HFF-Myc (cell line): Measurements from ENCODE around the gene MAN1C1.

Experiments
- DNase-seq: peaks from one replicate; pipeline ENCODE4 v3.0.0-alpha.2; 2011; ENCODE audit warnings: low read depth; ENCODE audit errors: extremely low read depth
- H3K4me3 ChIP-seq: replicated peaks from 2 replicates; pipeline ENCODE4 v1.5.1; 2011; ENCODE audit warnings: low read depth, mild to moderate bottlenecking, control low read depth, low read length
- CTCF ChIP-seq: IDR thresholded peaks from 2 replicates; pipeline ENCODE4 v1.5.1; 2012; ENCODE audit warnings: mild to moderate bottlenecking, low read depth, low read length, control low read depth; ENCODE audit errors: missing control alignments

MAN1C1 gene

DNA sequence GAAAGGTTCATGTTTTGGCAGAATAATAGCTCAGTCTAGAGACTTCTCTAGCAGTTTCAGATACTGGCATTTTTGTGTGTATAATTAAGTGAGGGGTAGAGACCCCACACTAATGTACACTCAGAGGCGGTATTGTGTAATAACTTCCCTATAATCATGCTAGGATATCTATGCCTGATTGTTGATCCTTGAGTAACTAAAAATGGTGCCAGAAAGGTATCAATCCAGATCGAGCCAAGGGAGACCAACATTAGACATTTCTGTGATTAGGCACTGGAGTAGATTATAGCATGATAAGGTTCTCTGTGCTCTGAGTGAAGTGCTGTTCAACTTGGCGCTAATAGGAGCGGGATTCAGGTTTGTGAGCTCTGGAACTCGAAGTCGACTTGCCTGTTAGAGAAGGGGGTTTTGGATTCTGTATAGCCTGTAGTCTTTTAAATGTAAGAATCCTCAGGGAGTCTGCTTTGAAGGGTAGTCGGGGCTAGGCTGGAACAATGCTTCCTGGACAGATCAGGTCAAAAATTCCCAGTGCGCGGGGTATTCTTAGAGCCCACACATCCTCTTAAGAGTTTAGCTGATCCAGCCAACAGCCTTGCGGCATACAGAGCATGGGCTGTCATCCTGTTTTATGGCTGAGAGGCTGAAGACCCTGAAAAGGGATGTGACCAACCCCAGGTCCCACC is 24.2 kb downstream of the MAN1C1 start:
- DNase-seq, result no peak
- no peak for TF ChIP-seq CTCF
- H3K4me3 ChIP-seq, result no peak overlapping the region

- no peak for TF ChIP-seq CTCF
- no peak overlapping the region for H3K4me3 ChIP-seq
- DNase-seq, result no peak
Observed at GRCh38 chr1:25641329-25641725, 24.7 kb downstream of the MAN1C1 start.

DNA sequence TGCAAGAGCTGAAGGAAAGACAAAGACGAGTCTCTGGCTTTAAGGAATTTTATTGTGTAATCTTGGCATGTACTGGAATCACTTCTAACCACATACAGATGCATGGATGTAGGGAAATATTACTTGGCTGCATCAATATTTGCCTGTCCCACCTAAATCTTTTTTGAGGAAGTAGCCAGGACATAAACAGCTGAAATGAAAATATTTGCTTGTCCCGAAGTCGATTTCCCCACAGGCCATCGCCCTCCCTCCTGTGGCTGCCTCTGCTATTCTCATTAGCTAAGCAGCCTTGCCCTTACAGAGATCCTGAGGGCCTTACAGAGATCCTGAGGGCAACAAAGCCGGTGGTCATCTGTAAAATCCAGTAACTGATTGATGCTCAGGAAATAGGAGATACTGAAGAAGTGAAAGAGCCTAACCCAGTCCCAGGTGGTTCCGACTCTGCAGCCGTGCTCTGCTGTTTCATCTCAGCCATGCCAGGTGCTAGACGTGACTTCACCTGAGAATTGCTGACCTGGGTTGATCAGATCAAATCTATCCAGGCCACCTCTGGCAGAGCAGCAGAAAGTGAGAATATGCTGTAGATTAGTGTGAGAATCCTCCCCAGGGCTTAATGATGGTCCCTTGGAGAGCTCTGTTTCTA is 25.5 kb downstream of the MAN1C1 start:
- no peak for DNase-seq
- TF ChIP-seq CTCF, result no peak
- H3K4me3 ChIP-seq, result no peak overlapping the region

DNA sequence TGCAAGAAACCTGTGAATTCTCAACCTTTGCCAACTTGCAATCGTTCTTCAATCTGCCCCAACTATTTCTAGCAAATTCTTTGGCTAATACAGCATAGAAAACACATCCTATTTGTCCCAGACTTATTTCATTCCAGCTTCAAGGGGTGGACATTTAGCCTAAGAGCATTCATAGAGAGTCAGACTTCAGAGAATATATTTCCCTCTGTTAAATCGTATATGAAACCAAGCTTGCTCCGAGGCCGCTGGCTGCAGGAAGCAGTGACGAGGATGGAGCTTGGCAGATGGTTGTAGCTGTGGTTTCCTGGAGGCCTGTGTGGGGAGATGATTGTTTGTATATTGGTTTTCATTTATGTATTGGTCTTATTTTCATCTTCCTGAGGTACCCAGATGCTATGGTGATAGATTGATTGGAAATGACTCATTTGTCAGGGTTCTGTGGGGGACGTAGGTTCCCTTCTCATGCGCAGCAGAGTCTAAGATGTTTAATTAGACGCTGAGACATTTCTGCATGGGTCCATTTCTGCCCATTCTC is 26.1 kb downstream of the MAN1C1 start:
- DNase-seq, result no peak
- H3K4me3 ChIP-seq, result no peak overlapping the region
- TF ChIP-seq CTCF, result no peak

DNA sequence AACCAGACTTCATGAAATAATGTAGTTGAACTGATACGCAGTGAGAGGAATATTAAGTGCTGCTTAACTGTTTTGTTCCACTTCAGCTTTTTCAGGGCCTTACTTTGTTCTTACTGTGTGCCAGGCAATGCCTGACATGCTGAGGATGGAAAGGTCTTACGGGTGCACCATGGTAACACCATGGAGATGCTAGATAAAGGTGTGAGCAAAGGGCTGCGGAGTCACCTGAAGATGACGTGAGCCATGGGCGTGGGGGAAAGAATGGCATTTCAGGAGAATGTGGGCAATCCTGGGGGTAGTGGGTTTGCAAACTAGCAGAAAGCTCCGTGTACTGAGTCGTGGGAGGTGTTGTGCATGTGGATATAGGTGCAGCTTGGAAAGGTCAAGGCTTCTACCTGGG is 27.3 kb downstream of the MAN1C1 start:
- TF ChIP-seq CTCF, result no peak
- no peak overlapping the region for H3K4me3 ChIP-seq
- no peak for DNase-seq

GRCh38 chr1:25644962-25645361 is 28.4 kb downstream of the MAN1C1 start:
- H3K4me3 ChIP-seq, result no peak overlapping the region
- DNase-seq, result no peak
- TF ChIP-seq CTCF, result no peak
